NCI-H128 (cell line): ENCODE data around the gene MLX.
"Not testable (repeated sequence)": the region's sequence is repeated elsewhere in the genome, so short reads cannot be mapped to it uniquely, and the experiment has no call there.

ENCODE experiments used
- DNase-seq: peaks from one replicate; lab custom pipeline; 2025; ENCODE audit not compliant: unreplicated experiment; lab: John Stamatoyannopoulos, UW

The MLX gene

GRCh38 chr17:42554250-42555121, 12.4 kb upstream of the MLX start:
- peak; percentile 35 for DNase-seq

- no peak for DNase-seq
Measured at GRCh38 chr17:42555122-42555622, 11.7 kb upstream of the MLX start.

- DNase-seq = not testable (repeated sequence)
Measured at GRCh38 chr17:42555961-42556617, 10.8 kb upstream of the MLX start.

GRCh38 chr17:42559075-42559474, 7.8 kb upstream of the MLX start:
- DNase-seq = no peak

- DNase-seq = no peak
Measured at GRCh38 chr17:42560246-42560645, 6.7 kb upstream of the MLX start.

GRCh38 chr17:42561897-42562387, 5.0 kb upstream of the MLX start, which contains the start of gene COASY:
TSS of gene COASY (plus strand) at chr17:42562148. CDS start at chr17:42562623, 475 bp downstream.
- DNase-seq = peak; percentile 89

GRCh38 chr17:42562388-42563142, 4.3 kb upstream of the MLX start:
- DNase-seq = no peak

- DNase-seq = no peak
Measured at GRCh38 chr17:42563143-42563509, 3.8 kb upstream of the MLX start.

- DNase-seq = no peak
Measured at GRCh38 chr17:42563543-42563942, 3.4 kb upstream of the MLX start.

GRCh38 chr17:42563950-42564349, 3.0 kb upstream of the MLX start:
- DNase-seq = no peak

- no peak for DNase-seq
Measured at GRCh38 chr17:42564815-42565522, 1.9 kb upstream of the MLX start.

GRCh38 chr17:42565523-42566214, 1.2 kb upstream of the MLX start:
- DNase-seq = no peak

GRCh38 chr17:42566215-42566882, 551 bp upstream of the MLX start:
- DNase-seq = no peak

- DNase-seq = no peak
Measured at GRCh38 chr17:42568341-42569111, 1.6 kb downstream of the MLX start.

GRCh38 chr17:42571435-42572225, 4.7 kb downstream of the MLX start:
- no peak for DNase-seq

GRCh38 chr17:42573095-42573494, 6.2 kb downstream of the MLX start:
- no peak for DNase-seq

GRCh38 chr17:42574463-42574862, 7.6 kb downstream of the MLX start:
- DNase-seq = no peak

GRCh38 chr17:42577140-42577531, 10.2 kb downstream of the MLX start:
- DNase-seq = no peak
